IMR-90 (cell line): ENCODE results near the gene RAF1. TPM values are rescaled to one million over a fixed set of nuclear protein-coding genes. Genes with fewer than 3 reads are reported as not detected.

ENCODE experiments used
- ATAC-seq: fragments of 200-7000 bp; cut with Tn5 transposase; 2 replicates; pipeline ENCODE4 v1.9.1; 2020; ENCODE audit warnings: low read depth, mild to moderate bottlenecking, moderate library complexity
- BruUV-seq: library from RNA; stranded (reverse); fragments of 400-500 nt; replicated peaks from 2 replicates; lab custom pipeline; 2021; lab: Mats Ljungman, UMichigan
- CTCF ChIA-PET: fragments of 300-600 bp; formaldehyde crosslinking; extraction: SDS; loops from one replicate; lab custom pipeline; 2021; ENCODE audit warnings: antibody characterized with exemption; lab: Yijun Ruan, JAX
- POLR2A ChIA-PET: fragments of 300-600 bp; sonication (Branson Sonifier 250); formaldehyde crosslinking; loops from one replicate; lab custom pipeline; 2022; ENCODE audit warnings: antibody characterized with exemption; ENCODE audit not compliant: unreplicated experiment; lab: Charles Lee
- DNase-seq: peaks from one replicate; pipeline ENCODE4 v3.0.0; 2013
- H2AFZ ChIP-seq: replicated peaks from 2 replicates; pipeline ENCODE3; 2013; ENCODE audit warnings: low read length, mild to moderate bottlenecking; ENCODE audit not compliant: poor library complexity
- H2AK5ac ChIP-seq: 2 replicates; pipeline ENCODE4 v1.6.1; 2013; ENCODE audit warnings: low read depth, low read length, inconsistent platforms
- H2AK9ac ChIP-seq: replicated peaks from 2 replicates; pipeline ENCODE3; 2013; ENCODE audit warnings: mild to moderate bottlenecking, low read depth, low read length, moderate library complexity; ENCODE audit not compliant: poor library complexity
- H2BK120ac ChIP-seq: 2 replicates; pipeline ENCODE4 v1.6.1; 2013; ENCODE audit warnings: low read depth, low read length, inconsistent platforms
- H2BK15ac ChIP-seq: 3 replicates; pipeline ENCODE4 v1.6.1; 2013; ENCODE audit warnings: low read depth, low read length, inconsistent platforms
- H2BK20ac ChIP-seq: 2 replicates; pipeline ENCODE4 v1.6.1; 2013; ENCODE audit warnings: low read depth, mild to moderate bottlenecking, inconsistent platforms, low read length, moderate library complexity
- H2BK5ac ChIP-seq: 2 replicates; pipeline ENCODE4 v1.6.1; 2013; ENCODE audit warnings: mild to moderate bottlenecking, low read depth, low read length, inconsistent platforms; ENCODE audit not compliant: poor library complexity, severe bottlenecking
- H3K14ac ChIP-seq: replicated peaks from 2 replicates; pipeline ENCODE4 v1.6.1; 2013; ENCODE audit warnings: low read depth, low read length, inconsistent platforms
- H3K18ac ChIP-seq: 2 replicates; pipeline ENCODE4 v1.6.1; 2013; ENCODE audit warnings: low read depth, low read length, control low read depth
- H3K23ac ChIP-seq: 2 replicates; pipeline ENCODE4 v1.6.1; 2013; ENCODE audit warnings: low read depth, low read length, inconsistent platforms
- H3K27ac ChIP-seq: 2 replicates; pipeline ENCODE4 v1.5.1; 2013; ENCODE audit warnings: mild to moderate bottlenecking, control low read depth, low read length; ENCODE audit not compliant: insufficient read depth
- H3K27me3 ChIP-seq: 2 replicates; pipeline ENCODE4 v1.6.1; 2013; ENCODE audit warnings: low read length; ENCODE audit not compliant: control insufficient read depth, insufficient read depth
- H3K36me3 ChIP-seq: 2 replicates; pipeline ENCODE4 v1.6.1; 2013; ENCODE audit warnings: low read length, mixed read lengths; ENCODE audit not compliant: control insufficient read depth, insufficient read depth
- H3K4ac ChIP-seq: 2 replicates; pipeline ENCODE4 v1.6.1; 2013; ENCODE audit warnings: low read depth, low read length, inconsistent platforms
- H3K4me1 ChIP-seq: 2 replicates; pipeline ENCODE4 v1.6.1; 2013; ENCODE audit warnings: low read length, mixed read lengths; ENCODE audit not compliant: control insufficient read depth, insufficient read depth
- H3K4me2 ChIP-seq: 2 replicates; pipeline ENCODE4 v1.6.1; 2013; ENCODE audit warnings: low read depth, mild to moderate bottlenecking, control low read depth, low read length, moderate library complexity
- H3K4me3 ChIP-seq: 2 replicates; pipeline ENCODE4 v1.5.1; 2013; ENCODE audit warnings: low read depth, mild to moderate bottlenecking, control low read depth, low read length, moderate library complexity; ENCODE audit not compliant: insufficient read depth
- H3K56ac ChIP-seq: 2 replicates; pipeline ENCODE4 v1.6.1; 2013; ENCODE audit warnings: low read length, inconsistent platforms; ENCODE audit not compliant: insufficient read depth; ENCODE audit errors: extremely low read depth
- H3K79me1 ChIP-seq, 2 experiments: 2 replicates each; pipeline ENCODE4 v1.6.1; 2013; ENCODE audit warnings: low read length in 2 of 2, inconsistent platforms in 1 of 2, low read depth in 1 of 2
- H3K9ac ChIP-seq: 2 replicates; pipeline ENCODE4 v1.6.1; 2013; ENCODE audit warnings: low read depth, low read length, control low read depth
- H3K9me1 ChIP-seq: 2 replicates; pipeline ENCODE4 v1.6.1; 2013; ENCODE audit warnings: low read length, inconsistent platforms; ENCODE audit not compliant: insufficient read depth
- H3K9me3 ChIP-seq: 2 replicates; pipeline ENCODE4 v1.6.1; 2013; ENCODE audit warnings: low read length; ENCODE audit not compliant: control insufficient read depth, insufficient read depth
- H4K20me1 ChIP-seq: 2 replicates; pipeline ENCODE4 v1.6.1; 2013; ENCODE audit warnings: low read length, inconsistent platforms; ENCODE audit not compliant: insufficient read depth
- H4K5ac ChIP-seq: 2 replicates; pipeline ENCODE4 v1.6.1; 2013; ENCODE audit warnings: mild to moderate bottlenecking, low read depth, low read length, control low read depth
- H4K8ac ChIP-seq, 2 experiments: 2 replicates each; pipeline ENCODE4 v1.6.1; 2013; ENCODE audit warnings: low read depth in 2 of 2, low read length in 2 of 2, control low read depth in 1 of 2, inconsistent platforms in 1 of 2
- H4K91ac ChIP-seq: 2 replicates; pipeline ENCODE4 v1.6.1; 2013; ENCODE audit warnings: low read depth, low read length, inconsistent platforms; ENCODE audit not compliant: insufficient read depth
- CEBPB ChIP-seq: IDR thresholded peaks from 2 replicates; pipeline ENCODE4 v1.6.1; 2012; ENCODE audit warnings: low read depth, low read length, improper control_type of control experiment
- CTCF ChIP-seq: conservative IDR thresholded peaks from 2 replicates; pipeline ENCODE4 v1.5.1; 2012; ENCODE audit warnings: mild to moderate bottlenecking, low read depth, low read length, improper control_type of control experiment
- WGBS, 2 experiments: methylation state at CpG; one replicate each; pipeline versions ENCODE4 v1.1.5 to v1.1.7; 2013; ENCODE audit warnings: missing lambda C conversion rate in 2 of 2; ENCODE audit not compliant: insufficient read length in 1 of 2; ENCODE audit errors: extremely low coverage in 2 of 2; 5-methylcytosine and 5-hydroxymethylcytosine counted together
- dilution Hi-C: fragments of 300-500 bp; cut with HindIII; formaldehyde crosslinking; loops from one replicate; pipeline ENCODE4 v1.14.3; 2018; ENCODE audit warnings: low sequenced_read_pairs; ENCODE audit not compliant: unreplicated experiment
- in situ Hi-C: fragments of 300-500 bp; cut with MboI; formaldehyde crosslinking; loops from 3 replicates; pipeline ENCODE4 v1.14.3; 2019; ENCODE audit warnings: low sequenced_read_pairs, inconsistent platforms, mixed read lengths
- intact Hi-C: fragments of 100-400 bp; cut with micrococcal nuclease; formaldehyde crosslinking; loops from 2 replicates; pipeline ENCODE4 v1.10.0; 2022
- polyA plus RNA-seq, 3 experiments: library from polyadenylated mRNA; depleted of rRNA; stranded (reverse); fragments of >200 nt; gene quantifications; 2 replicates each; pipeline ENCODE4 v1.2.3, GENCODE V29; 2012; ENCODE audit warnings: low replicate concordance in 1 of 3
- total RNA-seq: library from RNA; depleted of rRNA; stranded (reverse); fragments of >200 nt; gene quantifications from 2 replicates; pipeline ENCODE4 v1.2.3, GENCODE V29; 2012
- TF ChIP-seq, protein P1 (sequence below): fragments of 150-350 bp; IDR thresholded peaks from 2 replicates; pipeline ENCODE4 v1.6.1; 2016; ENCODE audit warnings: low read depth, mild to moderate bottlenecking, low read length, moderate library complexity, borderline replicate concordance

The RAF1 gene
- total and polyA plus RNA-seq, 2 of the 4 experiments (the other 2 are of a cell fraction) = 115 to 151 TPM

GRCh38 chr3:12708584-12709192 is 44.8 kb upstream of the RAF1 start (continued):
- peak; percentile 51 for TF ChIP-seq CTCF

DNA sequence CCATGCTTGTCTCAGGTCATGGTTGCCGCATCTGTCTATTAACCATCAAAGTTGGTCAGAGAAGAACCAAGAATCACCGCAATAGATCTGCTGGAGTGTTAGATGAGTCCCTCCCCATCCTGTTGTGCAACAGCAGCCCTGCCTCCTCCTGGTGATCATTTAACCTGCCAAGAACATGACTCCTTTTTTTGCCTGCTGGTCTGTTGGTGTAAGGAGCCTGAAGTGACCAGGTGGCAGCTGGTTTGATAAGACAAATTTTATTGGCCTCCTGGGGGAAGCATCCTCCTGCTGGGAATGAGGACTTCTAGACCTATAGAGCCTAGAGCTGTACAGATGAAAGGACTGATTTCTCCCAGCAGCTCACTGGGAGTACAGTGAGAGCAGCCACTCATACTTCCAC is 43.5 kb upstream of the RAF1 start:
- WGBS, 2 experiments = no CpG with 5 or more reads among the region's 2 CpGs
- Histone ChIP-seq H3K79me1 (no peaks in the 10 kb centered on the region), H3K27ac (no peak overlapping the region), H3K27me3 (peaks cover 8% of the 10 kb centered on the region; the same call in 1 of the 2 replicates), H2BK5ac (no peak overlapping the region), H2AK5ac (no peak overlapping the region), H3K9me3 (no peaks in the 10 kb centered on the region), H3K4me1 (peaks cover 3% of the 10 kb centered on the region; the same call in 1 of the 2 replicates), H4K5ac (no peak overlapping the region), H4K91ac (no peak overlapping the region), H3K23ac (no peak overlapping the region), H3K9me1 (0 out of 2 replicates have a peak, but pooled peaks cover 5% of the 10 kb centered on the region), H3K4me3 (no peak overlapping the region), H3K9ac (no peak overlapping the region), H3K4me2 (no peak overlapping the region), H2BK20ac (no peak overlapping the region), H4K8ac (no peak overlapping the region), H2BK15ac (no peak overlapping the region), H2AK9ac (no peak overlapping the region), H2AFZ (no peak overlapping the region), H3K14ac (no peak overlapping the region), H3K4ac (no peak overlapping the region), H2BK120ac (no peak overlapping the region), H3K18ac (no peak overlapping the region), H3K56ac (no peak overlapping the region), H3K36me3 (no peaks in the 10 kb centered on the region), H4K20me1 (no peaks in the 10 kb centered on the region)
- CTCF ChIA-PET = no interaction called here
- POLR2A ChIA-PET = no interaction called here
- intact Hi-C loops (loop anchor here (5.0 kb wide), 2 partner anchors 45 to 185 kb away; partner anchors contain the start of gene RAF1), dilution Hi-C loops (no loop called here), in situ Hi-C loops (no loop called here)
- no TSS peak for BruUV-seq
- DNase-seq (peak; percentile 37), ATAC-seq (no peak)
- TF ChIP-seq, protein P1, sequence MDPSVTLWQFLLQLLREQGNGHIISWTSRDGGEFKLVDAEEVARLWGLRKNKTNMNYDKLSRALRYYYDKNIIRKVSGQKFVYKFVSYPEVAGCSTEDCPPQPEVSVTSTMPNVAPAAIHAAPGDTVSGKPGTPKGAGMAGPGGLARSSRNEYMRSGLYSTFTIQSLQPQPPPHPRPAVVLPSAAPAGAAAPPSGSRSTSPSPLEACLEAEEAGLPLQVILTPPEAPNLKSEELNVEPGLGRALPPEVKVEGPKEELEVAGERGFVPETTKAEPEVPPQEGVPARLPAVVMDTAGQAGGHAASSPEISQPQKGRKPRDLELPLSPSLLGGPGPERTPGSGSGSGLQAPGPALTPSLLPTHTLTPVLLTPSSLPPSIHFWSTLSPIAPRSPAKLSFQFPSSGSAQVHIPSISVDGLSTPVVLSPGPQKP = no peak
- TF ChIP-seq CEBPB = peak; percentile 78
